Activated CD4-positive, alpha-beta T cell treated with anti-CD3 and anti-CD28 coated beads, Interleukin-2, amount 50 U/mL, for 1 hour (primary cell): ENCODE data around the gene FBLN2.

Experiments used
- DNase-seq: peaks from one replicate; pipeline ENCODE4 v3.0.0-alpha.2; 2020

The FBLN2 gene

GRCh38 chr3:13584427-13584891 is 35.5 kb downstream of the FBLN2 start:
- DNase-seq = no peak

GRCh38 chr3:13584901-13585300 is 36.0 kb downstream of the FBLN2 start:
- no peak for DNase-seq

DNA sequence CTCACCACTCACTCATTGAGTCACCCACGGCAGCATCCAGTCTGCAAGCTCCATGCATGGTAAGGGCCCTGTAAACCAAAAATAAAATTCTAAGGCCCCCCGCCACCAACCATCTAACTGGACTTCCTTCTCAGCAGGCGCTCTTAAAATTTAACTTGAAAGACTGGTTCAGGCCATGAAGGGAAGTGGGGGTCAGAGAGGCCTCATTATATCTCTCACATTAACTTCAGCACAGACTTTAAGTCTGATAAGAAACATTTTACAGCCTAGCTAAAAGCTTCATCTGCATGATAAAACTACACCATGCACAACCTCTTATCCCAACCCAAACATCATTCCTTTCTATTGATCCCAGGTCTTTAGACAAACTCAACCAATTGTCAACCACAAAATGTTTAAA is 38.5 kb downstream of the FBLN2 start:
- no peak for DNase-seq

DNA sequence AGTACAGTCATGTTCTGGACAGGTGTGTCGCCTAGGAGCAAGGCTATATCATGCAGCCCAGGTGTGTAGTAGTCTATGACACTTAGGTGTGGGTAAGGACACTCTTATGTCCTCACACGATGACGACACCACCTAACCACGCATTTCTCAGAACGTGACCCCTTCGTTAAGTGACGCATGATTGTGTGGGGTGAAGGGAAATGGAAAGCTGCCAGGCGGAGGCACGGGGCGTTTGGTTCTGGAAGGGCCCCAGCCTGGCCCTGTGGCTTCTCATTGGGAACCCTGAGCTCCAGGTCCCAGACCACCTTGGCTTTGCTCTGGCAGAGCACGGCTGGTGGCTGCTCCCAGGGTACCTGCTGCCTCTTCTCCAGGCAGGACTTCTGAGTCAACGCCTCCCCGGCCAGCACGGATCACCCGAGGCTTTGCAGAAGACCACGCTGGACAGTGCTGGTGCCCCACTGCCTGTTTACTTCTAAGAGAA is 39.3 kb downstream of the FBLN2 start:
- no peak for DNase-seq

- no peak for DNase-seq
These were observed 40.1 kb downstream of the FBLN2 start for GRCh38 chr3:13588993-13589392.

GRCh38 chr3:13590841-13591520 is 42.1 kb downstream of the FBLN2 start:
- DNase-seq = no peak

GRCh38 chr3:13593615-13594014 is 44.7 kb downstream of the FBLN2 start:
- DNase-seq = no peak

GRCh38 chr3:13594146-13594545 is 45.2 kb downstream of the FBLN2 start:
- DNase-seq = no peak

- no peak for DNase-seq
These were observed 46.1 kb downstream of the FBLN2 start for GRCh38 chr3:13594991-13595421.

GRCh38 chr3:13595485-13595884 is 46.6 kb downstream of the FBLN2 start:
- DNase-seq = no peak

DNA sequence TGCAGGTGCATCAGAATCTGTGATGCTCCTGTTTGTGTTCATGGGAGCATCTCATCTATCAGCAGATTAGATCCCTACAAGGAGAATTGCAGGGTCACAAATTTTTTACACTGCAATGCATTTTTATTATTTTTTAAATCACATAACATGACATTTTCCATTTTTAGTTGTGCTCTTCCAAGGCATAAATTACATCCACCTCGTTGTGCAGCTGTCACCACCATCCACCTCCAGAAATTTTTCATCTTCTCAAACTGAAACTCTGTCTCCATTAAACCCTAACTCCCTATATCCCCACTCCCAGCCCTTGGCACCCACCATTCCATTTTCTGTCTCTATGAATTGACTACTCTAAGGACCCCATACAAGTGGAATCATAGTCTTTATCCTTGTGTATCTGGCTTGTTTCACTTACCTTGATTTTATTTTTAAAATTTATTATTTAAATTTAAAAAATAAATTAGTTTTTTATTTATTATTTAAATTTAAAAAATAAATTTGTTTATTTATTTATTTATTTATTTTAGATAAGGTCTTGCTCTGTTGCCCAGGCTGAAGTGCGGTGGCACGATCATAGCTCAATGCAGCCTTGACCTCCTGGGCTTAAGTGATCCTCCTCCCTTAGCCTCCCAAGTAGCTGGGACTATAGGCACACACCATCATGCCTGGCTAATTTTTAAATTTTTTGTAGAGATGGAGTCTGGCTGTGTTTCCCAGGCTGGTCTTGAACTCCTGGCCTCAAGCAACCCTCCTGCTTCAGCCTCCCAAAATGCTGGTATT is 47.7 kb downstream of the FBLN2 start:
- no peak for DNase-seq

DNA sequence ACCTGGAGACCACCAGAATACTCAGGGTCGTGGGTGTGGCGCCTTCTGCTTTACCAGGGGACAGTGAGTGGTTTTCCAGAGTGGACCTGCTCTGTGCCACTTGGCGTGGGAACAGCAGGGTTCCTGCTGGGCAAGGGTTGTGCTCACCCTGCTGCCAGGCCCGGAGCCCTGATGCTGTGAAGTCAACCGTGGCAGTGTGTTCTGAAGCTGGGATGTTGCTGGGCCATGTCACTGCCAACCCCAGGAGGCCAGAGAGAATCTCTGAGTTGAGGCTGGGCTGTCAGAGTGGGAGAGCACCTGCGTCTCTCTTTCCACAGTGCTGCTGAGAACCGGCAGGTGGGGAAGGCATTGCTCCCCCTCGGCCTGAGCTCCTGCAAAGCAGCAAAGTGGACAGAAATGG is 48.7 kb downstream of the FBLN2 start:
- no peak for DNase-seq

GRCh38 chr3:13598201-13598600 is 49.3 kb downstream of the FBLN2 start:
- DNase-seq = no peak

DNA sequence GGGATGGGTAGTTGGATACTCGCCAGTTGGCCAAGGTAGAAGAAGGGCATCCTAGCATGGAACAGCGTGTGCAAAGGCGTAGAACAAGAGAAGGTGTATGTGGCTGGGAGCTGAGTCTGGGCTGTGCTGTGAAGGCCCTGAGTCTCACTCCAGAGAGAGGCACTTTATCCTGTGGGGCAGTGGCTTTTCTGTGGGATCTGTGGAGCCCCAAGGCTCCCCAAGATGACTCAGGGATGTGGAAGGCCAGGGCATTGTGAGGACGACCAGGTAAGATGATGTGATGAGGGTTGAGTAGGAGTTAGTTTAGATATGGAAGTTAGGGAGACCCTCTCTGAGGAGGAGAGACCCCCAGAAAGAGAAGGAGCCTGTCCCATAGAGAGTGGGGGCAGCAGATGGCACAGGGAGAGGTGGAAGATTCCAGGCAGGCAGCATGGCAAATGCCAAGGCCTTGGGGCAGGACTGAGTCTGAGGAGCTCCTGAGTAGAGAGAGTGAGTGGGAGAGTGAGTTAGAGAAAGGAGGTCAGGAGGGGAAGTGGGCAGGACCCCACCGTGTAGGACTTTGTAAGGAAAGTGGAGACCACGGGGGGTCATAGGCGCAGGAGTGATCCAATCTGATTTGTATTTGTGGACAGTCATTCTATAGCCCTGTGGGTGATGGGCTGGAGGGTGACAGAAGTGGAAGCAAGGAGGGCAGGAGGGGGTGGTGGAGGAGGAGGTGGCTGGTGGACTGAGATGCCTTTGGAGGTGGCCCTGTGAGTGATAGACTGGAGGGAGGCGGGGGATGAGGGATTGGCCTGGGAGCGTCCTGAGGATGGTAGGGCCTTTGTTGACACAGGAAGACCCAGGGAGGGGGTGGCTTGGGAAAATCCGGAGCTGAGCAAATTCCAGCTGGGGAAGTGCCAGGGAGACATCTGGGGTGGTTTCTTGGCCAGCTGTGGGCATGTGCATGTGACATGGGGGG is 50.3 kb downstream of the FBLN2 start:
- no peak for DNase-seq

- DNase-seq = no peak
These were observed 51.0 kb downstream of the FBLN2 start for GRCh38 chr3:13599887-13600450.

DNA sequence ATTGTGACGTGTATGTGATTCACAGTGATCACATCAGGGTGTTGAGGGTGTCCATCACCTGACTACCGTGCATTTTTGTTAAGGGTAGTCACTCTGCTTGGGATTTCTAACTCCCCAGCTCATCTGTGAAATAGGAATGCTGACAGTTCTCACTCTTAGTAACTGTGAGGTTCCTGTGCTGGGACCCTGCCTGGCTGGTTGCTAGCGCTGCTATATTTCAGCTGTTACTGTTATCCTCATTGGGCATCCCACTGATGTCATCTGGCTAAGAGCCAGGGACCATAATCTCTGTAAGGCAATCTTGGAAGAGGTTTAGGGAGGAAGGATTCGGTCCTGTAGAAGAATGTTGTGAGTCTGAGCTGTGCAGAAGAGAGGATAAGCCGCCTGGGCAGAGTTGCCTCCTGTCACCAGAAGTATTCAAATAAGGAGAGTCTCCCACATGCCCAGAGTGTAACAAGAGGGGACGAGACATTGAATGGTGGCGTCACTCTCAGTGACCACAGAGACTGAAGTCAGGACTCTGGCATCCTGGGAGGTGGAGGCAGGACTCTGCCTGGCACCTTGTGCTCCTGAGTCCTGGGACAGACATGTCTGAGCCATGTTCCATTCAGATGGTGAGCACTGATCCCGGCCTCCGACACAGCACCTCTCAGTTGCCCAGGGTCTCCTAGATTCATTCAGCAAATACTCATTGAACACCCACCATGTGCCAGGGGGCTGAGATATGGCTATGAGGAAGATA is 52.2 kb downstream of the FBLN2 start:
- DNase-seq = no peak

DNA sequence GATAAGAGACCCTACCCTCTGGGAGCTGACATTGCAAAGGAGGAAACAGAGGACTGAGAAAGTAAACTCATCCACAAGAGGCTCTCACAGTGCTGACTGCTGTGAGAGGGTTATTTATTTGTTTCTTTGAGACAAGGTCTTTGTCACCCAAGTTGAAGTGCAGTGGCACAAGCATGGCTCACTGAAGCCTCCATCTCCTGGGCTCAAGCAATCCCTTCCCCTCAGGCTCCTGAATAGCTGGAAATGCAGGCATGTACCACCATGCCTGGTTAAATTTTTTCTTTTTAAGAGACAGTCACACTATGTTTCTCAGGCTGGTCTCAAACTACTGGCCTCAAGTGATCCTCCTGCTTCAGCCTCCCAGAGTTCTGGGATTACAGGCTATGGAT is 52.8 kb downstream of the FBLN2 start:
- DNase-seq = no peak

- DNase-seq = no peak
These were observed 56.6 kb downstream of the FBLN2 start for GRCh38 chr3:13605555-13605954.

GRCh38 chr3:13607821-13608597 is 59.1 kb downstream of the FBLN2 start:
- DNase-seq = no peak

DNA sequence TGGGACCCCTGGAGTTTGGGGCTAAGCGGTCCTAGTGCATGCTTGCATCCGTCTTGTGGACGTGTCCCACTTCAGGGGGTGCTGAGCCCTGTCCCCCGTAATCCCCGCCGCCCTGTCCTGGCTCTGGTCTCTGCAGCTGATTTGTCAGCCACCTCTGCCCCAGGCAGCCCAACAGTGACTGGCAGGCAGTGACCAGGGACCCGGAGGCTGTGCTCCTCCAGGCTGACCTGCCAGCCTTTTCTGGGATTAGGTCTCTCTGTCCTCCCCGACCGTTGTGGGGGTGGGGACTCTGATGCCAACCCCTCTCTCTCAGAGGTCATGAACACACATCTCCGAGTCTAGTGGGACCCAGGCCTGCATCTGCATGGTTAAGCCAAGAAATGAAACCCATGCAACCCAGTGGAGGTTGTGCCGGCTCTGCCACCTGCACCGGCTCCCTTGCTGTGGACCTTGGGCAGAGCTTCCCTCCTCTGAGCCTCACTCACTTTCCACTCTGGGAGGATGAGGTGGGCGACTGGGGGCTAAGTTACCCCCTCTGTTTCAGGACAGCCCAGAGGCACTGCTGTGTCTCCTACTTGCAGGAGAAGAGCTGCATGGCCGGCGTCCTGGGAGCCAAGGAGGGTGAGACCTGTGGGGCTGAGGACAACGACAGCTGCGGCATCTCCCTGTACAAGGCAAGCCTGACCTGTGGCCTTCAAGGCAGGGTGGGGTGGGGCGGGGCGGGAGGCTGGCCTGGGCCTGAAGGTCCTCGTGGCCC is 60.2 kb downstream of the FBLN2 start:
- no peak for DNase-seq
